DMS114 treated with DMSO at 0.1 percent for 48 hours (cell line): Measurements from ENCODE around the gene PDPR.
"Not testable (repeated sequence)": the region's sequence is repeated elsewhere in the genome, so short reads cannot be mapped to it uniquely, and the experiment has no call there.

Source experiments
- DNase-seq: peaks from one replicate; lab custom pipeline; 2025; ENCODE audit not compliant: unreplicated experiment; lab: John Stamatoyannopoulos, UW

PDPR gene

DNA sequence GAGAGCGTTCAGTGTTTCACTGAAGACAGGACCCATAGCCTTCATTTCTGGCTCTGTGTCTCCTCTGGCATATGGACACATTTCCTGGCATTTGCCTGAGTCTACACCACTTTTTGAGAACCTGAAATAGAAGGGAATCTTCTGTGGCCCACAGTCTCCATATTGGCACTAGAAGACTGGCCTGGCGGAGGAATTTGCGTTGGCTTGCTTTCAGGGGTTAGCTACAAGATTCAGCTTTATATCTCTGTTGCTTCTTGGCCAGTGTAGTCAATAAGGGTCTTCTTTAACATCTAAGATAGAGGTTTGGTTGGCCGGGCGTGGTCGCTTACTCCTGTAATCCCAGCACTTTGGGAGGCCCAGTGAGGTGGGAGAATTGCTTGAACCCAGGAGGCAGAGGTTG is 46.7 kb downstream of the PDPR start:
- DNase-seq = no peak

DNA sequence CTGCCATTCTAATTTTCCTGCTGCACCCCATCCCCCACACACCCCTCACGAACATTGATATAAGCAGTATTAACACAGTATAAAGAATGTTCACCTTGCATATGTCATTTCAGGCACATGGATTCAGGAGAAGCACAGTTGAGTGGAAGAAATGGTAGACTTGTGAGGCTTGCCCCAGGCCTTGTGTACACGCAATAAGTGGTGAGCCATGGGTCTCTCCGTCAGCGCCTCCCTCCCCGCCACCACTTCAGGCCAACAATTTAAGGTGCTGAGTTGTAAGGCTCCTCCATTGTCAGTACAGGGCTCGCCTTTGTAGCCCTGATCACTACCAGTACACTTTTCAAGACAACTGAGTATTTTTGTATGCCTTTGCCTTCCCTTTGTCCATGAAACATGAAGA is 47.2 kb downstream of the PDPR start:
- no peak for DNase-seq

DNA sequence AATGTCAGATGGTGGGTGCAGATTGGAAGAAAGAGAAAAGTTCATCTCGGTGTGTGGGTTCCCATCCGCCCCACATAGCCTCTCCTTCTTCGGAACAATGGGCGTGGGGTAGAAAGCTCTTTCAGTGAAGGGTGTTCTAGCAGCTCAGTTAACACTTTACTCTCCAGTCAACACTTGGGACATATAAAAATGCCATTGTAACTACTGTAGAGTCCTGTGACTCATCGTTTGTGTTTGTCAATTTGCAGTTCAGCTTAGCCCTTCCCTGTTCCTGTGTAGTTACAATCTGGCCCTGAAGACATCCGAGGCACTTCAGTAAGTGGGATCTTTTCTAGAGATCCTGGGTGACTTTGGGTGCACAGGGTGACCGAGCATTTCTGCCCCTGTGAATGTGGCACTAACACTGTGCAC is 47.9 kb downstream of the PDPR start:
- no peak for DNase-seq

DNA sequence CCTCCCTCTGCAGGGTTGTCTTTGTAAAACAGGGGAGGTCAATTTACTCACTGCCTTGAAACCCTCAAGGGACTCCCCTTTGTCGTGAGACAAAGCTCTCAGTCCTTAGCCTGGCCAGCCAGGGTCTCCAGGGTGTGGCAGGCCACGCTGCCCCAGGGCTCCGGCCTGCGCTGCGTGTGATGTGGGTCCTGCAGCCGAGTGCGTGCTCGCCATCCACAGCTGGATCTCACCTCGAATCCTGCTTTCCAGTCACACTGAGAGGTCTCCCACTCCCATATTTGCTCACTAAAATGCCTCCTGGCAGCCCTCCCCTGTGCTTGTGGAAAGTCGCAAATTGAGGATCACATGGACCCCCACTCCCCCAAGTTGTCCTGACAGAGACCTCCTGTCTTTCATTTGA is 49.5 kb downstream of the PDPR start:
- no peak for DNase-seq

DNA sequence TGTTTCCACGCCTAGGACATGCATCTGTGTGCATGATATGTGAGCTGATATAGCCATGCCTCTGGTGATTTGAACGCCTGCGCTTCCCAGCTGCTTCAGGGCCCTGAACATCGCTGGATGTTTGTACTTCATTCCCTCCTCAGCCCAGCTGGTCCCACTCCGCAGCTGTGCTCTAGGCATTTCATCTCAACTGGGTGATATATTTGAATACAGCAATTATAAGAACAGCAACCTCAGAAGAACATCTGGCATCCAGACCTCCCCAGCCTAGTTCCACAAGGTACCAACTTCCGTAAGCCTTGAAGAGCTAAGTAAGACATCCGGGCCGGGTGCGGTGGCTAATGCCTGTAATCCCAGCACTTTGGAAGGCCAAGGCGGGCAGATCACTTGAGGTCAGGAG is 52.6 kb downstream of the PDPR start:
- DNase-seq = not testable (repeated sequence)

DNA sequence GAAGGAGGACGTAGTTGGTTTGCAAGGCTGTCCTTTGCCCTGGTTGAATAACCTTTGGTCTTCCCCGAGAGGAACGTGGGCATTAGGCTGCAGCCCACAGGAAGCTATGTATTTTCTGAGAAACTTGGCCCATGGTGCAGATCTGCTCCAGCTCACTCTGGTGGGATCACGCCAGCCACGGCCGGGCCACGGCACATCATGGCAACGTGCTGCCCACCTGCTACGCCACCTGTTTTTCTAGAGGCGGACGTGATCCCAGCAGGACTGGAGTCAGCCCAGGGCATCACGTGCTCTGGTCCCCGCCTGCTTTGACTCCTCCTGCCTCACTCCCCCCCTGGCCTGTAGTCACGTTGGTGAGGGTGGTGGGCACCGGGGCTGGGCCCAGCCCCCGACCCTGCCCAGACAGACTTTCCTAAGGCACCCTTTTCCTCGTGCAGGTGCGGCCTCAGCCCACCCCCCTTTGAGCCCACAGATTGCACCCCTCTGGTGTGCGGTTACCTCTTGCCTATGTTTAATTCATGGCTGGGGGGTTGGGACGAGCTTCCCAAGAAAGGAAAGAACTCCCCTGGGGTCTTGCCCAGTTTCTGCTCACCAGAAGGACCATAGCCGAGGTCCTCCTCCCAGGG is 59.2 kb downstream of the PDPR start, which contains the start of gene CLEC18C:
TSS of gene CLEC18C (plus strand) at position 576 of the 626 bp plus-strand sequence. CDS start 492 bp downstream, outside the sequence.
- DNase-seq = not testable (repeated sequence)

DNA sequence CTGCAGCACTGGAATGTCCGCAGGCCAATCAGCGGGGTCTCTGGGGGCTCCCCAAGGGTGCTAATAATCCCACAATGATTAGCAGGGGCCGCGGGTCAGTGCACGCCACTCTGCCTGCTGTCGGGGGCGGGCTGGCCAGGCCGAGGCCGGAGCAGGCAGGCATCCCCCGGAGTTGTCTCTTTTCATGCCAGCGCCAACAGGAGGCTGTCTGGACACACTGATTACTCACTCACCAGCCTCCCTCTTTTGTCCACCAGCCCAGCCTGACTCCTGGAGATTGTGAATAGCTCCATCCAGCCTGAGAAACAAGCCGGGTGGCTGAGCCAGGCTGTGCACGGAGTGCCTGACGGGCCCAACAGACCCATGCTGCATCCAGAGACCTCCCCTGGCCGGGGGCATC is 59.8 kb downstream of the PDPR start:
- DNase-seq = not testable (repeated sequence)

DNA sequence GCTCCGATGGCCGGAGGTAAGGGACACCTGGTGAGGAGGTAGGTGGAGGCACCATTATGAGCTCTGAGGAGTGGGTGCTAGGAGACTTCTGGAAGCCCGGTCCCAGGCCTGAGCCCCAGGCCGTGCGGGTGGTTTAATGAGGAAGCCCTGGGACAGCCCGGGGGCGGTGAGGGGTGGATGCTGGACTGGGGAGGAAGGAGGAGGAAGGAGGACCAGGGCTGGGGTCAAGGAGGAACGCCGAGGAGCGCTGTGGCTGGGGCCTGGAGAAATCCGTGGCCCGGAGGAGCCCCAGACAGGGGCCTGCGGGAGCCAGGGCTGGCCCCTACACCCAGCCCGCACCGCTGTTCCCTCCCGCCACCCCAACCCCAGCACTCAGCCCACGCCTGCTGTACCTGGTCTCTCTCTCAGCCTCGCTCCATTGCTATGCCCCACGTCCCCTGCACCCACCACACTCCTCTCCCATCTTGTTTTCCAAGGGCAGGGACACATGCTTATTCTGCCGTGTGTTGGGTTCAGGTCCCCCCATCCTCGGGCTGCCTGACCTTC is 60.3 kb downstream of the PDPR start:
- DNase-seq = not testable (repeated sequence)

DNA sequence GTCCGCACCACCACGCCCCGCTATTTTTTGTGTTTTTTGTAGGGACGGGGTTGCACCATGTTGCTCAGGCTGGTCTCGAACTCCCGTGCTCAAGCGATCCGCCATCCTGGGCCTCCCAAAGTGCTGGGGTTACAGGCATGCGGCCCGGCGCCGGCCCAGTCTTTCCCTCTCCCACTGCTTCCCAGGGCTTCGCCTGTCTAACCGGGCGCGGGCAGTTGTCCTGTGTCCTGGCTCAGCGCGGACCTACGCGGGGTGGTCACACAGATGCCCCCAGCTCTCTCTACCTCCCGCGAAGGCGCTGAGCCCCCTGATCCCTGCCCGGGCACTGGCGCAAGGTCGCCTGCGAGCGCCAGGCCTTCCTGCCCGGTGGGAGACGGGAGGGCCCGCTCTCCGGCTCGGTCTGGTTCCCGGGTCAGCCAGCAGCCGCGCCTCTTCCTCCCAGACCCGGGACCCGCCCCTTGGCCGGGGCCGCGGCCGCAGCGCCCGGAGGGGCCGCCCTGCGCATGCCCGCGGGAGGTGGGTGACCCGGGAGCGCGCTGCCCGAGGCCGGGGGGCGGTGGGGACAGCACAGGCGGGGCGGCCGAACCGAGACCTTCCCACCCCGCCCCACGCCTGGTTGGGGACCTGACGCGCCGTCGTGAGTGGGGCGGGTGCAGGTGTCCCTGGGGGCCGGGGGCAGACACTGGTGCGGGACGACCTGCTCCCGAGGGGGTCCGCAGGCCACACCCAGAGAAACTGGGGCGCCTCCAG is 73.9 kb downstream of the PDPR start:
- not testable (repeated sequence) for DNase-seq

DNA sequence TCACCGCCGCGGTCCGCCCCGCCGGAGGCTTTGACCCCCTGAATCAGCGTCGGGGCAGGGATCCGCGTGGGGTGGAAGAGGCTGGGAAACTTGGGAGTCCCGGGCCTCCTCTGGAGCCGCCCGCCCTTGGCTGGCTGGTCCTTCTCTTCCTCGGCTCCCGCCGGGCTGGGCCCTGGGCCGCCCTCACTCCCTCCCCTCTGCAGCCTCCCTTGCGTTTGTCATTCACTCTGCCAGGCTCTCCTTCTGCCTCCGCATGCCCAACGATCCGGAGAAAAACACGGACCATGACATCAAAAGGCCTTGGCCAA is 74.4 kb downstream of the PDPR start:
- not testable (repeated sequence) for DNase-seq

DNA sequence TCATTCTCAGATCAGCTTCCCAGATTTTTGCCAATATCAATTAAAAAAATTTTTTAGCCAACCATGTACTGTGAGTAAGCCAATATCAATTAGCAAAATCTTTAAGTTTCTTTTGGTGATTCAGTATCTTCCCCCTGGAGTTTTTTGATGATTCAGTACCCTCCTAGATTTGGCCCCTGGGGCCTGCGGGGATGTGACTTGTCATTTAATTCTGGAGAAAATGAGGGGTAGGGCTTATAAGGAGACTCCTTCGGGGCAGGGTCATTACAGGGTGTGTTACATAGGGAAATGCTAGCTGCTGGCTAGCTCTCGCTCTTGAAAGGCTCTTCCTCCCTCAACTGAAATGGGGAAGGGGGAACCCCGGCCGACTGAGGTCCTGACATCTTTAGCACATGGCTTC is 76.4 kb downstream of the PDPR start:
- DNase-seq = not testable (repeated sequence)

DNA sequence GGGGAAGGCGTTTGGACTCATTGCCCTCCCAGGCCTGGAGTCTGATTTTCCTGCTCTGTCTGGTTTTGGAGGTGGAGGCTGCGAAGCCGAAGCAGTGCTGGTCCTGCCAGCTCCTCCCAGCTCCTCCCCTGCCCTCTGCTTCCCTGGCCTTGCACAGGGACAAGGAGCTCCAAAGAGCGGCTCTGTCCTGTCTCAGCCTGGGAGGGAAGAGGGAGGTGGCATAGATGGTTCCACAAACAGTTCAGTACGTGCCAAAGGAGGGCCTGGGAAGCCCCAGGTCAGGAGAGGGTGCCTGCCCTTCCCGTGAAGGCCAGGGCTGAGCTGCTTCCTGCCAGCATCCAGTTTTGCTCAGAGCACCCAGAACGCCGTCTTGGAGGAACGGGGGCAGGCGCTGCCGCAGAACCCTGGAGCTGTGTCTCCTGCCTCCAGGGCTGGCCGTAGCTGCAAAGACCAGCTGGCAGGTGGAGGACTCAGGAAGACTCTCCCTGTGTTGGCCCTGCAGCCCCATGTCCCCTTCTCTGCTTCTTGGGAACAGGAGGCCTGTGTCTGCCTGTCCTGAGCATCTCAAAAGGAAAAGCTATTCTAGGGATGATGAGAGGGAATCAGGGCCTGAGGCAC is 82.7 kb downstream of the PDPR start:
- not testable (repeated sequence) for DNase-seq

DNA sequence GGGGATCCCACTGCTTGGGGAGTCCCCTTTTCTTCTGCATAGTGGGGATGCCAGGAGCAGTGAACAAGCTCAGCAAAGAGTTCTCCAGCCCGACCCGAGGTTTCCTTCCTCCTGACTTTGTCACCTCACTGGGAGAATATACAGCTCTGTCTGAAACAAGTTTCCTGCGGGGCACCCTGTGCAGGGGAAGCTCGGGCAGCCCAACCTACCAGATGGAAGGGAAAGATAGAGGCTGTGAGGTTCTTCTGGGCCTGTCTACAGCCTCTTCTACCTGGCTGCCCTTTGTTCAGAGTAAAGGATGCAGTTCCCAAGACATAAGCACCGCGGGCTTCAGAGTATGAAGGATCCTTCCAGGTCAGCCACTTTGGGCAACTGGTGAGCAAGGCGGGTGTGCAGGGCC is 83.5 kb downstream of the PDPR start:
- DNase-seq = not testable (repeated sequence)

DNA sequence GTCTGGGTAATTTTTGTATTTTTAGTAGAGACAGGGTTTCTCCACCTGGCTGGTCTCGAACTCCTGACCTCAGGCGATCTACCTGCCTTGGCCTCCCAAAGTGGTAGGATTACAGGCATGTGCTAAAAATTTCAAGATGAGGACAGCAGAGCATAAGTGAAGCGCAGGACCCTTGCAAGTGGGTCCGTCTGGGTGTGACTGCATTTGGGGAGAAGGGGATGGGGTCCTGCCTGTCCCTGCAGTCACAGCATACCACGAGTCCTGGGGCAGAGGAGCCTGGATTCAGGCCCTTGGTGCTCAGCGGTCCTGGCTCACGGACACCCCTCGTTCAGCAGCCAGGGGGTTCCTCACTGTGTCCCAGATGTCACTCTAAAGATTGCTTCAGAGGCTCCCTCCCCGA is 84.1 kb downstream of the PDPR start:
- DNase-seq = not testable (repeated sequence)

DNA sequence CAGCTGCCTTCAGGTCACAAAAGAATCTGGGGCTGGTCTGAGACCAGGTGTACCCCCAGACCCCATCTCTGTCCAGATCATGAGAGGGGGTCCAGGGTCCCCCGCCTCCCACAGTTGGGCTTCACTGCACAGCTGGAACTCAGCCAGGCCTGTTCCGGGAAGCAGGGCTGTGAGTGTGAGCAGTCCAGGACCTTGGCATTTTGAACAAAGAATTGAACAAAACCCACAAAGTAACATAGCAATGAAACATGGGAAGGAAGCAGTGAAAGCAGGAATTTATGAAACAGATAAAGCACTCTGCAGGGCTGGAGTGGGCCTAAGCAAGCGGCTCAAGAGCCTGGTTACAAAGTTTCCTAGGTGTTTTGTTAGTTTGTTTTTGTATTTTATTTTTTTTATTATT is 84.5 kb downstream of the PDPR start:
- DNase-seq = not testable (repeated sequence)

DNA sequence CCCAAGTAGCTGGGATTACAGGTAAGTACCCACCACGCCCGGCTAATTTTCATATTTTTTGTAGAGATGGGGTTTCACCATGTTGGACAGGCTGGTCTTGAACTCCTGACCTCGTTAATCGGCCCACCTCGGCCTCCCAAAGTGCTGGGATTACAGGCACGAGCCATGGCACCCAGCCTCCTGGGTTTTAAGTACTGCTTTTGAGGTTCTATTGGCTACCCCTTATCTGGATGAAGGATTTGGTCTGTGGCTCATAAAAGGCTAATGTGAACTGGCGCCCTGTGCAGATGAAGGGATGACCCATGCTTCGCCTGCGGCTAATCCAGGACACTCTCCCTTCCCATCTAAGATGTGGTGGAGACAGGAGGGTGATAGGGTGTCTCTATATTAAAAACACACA is 85.0 kb downstream of the PDPR start:
- DNase-seq = not testable (repeated sequence)

DNA sequence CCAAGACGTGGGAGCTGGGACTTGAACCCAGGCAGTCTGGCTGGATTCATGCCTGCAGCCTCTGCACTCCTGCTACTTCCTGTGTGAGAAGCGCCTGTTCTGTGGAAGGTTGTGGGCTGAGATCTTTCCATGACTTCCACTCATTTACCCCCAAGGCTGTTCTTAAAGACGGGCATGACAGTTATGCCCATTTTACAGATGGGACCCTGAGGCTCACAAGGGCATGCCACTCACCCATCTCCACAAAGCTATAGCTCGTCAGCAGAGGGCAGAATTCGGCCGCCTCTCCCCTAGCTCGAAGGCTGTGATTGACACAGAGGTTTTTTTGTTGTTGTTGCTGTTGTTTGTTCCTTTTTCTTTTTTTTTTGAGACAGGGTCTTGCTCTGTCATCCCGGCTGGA is 85.9 kb downstream of the PDPR start:
- not testable (repeated sequence) for DNase-seq

DNA sequence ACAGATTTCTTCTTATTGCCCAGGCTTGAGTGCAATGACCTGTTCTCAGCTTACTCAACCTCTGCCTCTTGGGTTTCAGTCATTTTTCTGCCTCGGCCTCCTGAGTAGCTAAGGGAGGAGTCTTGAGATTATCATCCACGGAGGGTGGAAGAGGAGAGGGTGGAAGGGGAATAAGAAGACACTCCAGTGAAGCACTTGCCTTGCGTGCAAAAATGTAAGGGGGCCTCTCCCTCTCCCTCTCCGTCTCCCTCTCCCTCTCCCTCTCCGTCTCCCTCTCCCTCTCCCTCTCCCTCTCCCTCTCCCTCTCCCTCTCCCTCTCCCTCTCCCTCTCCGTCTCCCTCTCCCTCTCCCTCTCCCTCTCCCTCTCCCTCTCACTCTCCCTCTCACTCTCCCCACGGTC is 89.4 kb downstream of the PDPR start:
- DNase-seq = not testable (repeated sequence)

DNA sequence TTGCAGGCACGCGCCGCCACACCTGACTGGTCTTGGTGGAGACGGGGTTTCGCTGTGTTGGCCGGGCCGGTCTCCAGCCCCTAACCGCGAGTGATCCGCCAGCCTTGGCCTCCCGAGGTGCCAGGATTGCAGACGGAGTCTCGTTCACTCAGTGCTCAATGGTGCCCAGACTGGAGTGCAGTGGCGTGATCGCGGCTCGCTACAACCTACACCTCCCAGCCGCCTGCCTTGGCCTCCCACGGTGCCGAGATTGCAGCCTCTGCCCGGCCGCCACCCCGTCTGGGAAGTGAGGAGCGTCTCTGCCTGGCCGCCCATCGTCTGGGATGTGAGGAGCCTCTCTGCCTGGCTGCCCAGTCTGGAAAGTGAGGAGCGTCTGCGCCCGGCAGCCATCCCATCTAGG is 89.9 kb downstream of the PDPR start:
- DNase-seq = not testable (repeated sequence)

DNA sequence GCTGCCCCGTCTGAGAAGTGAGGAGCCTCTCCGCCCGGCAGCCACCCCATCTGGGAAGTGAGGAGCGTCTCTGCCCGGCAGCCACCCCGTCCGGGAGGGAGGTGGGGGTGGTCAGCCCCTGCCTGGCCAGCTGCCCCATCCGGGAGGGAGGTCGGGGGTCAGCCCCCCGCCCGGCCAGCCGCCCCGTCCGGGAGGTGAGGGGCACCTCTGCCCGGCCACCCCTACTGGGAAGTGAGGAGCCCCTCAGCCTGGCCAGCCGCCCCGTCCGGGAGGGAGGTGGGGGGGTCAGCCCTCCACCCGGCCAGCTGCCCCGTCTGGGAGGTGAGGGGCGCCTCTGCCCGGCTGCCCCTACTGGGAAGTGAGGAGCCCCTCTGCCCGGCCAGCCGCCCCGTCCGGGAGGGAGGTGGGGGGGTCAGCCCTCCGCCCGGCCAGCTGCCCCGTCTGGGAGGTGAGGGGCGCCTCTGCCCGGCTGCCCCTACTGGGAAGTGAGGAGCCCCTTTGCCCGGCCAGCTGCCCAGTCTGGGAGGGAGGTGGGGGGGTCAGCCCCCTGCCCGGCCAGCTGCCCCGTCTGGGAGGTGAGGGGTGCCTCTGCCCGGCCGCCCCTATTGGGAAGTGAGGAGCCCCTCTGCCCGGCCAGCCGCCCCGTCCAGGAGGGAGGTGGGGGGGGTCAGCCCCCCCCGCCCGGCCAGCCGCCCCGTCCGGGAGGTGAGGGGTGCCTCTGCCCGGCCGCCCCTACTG is 90.7 kb downstream of the PDPR start:
- not testable (repeated sequence) for DNase-seq

DNA sequence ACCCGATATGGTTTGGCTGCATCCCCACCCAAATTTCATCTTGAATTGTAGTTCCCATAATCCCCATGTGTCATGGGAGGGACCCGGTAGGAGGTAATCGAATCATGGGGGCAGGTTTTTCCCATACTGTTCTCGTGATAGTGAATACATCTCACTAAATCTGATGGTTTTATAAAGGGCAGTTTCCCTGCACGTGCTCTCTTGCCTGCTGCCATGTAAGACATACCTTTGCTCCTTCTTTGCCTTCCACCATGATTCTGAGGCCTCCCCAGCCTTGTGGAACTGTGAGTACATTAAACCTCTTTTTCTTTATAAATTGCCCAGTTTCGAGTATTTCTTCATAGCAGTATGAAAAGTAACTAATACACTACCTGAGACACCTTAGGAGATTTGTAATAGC is 92.2 kb downstream of the PDPR start:
- DNase-seq = not testable (repeated sequence)
